ENCODE data around the gene TRMT13. TPM values are rescaled to one million over a fixed set of nuclear protein-coding genes. Genes with fewer than 3 reads are reported as not detected.
"Not testable (repeated sequence)": the region's sequence is repeated elsewhere in the genome, so short reads cannot be mapped to it uniquely, and the experiment has no call there.

Gene TRMT13
- total RNA-seq, 4 donors from 2014 or later, result 5.5 to 22.6 (median 10.6) TPM

- no peak for DNase-seq
- H3K27me3 ChIP-seq, result no peaks in the 10 kb centered on the region
- H3K4me1 ChIP-seq, result peaks cover 3 to 7% of the 10 kb centered on the region in 2 donors
- in situ Hi-C loops (cut with MboI; ENCODE audit: low sequenced_read_pairs in 4 of 4), result no loop called here
- no peaks in the 10 kb centered on the region for H3K36me3 ChIP-seq
- H3K27ac ChIP-seq, result no peak overlapping the region
- no peaks in the 10 kb centered on the region for H3K9me3 ChIP-seq
- TF ChIP-seq POLR2A (IDR thresholded peaks at IDR 0.05), result no peak
- TF ChIP-seq, protein P1, sequence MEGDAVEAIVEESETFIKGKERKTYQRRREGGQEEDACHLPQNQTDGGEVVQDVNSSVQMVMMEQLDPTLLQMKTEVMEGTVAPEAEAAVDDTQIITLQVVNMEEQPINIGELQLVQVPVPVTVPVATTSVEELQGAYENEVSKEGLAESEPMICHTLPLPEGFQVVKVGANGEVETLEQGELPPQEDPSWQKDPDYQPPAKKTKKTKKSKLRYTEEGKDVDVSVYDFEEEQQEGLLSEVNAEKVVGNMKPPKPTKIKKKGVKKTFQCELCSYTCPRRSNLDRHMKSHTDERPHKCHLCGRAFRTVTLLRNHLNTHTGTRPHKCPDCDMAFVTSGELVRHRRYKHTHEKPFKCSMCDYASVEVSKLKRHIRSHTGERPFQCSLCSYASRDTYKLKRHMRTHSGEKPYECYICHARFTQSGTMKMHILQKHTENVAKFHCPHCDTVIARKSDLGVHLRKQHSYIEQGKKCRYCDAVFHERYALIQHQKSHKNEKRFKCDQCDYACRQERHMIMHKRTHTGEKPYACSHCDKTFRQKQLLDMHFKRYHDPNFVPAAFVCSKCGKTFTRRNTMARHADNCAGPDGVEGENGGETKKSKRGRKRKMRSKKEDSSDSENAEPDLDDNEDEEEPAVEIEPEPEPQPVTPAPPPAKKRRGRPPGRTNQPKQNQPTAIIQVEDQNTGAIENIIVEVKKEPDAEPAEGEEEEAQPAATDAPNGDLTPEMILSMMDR (IDR thresholded peaks at IDR 0.05 in 4 of 5, conservative IDR thresholded peaks at IDR 0.05 in 1 of 5), result no peak
- no peak for ATAC-seq
- intact Hi-C loops (cut with DNase I; ENCODE audit: low total_unique reads), result no loop called here
- H3K4me3 ChIP-seq, result no peak overlapping the region
Measured at GRCh38 chr1:100183370-100183769, 50.4 kb downstream of the TRMT13 start.

- Histone ChIP-seq H3K27me3 (no peaks in the 10 kb centered on the region), H3K4me1 (peaks cover 9 to 14% of the 10 kb centered on the region in 2 donors), H3K27ac (no peak overlapping the region), H3K36me3 (no peaks in the 10 kb centered on the region), H3K9me3 (no peaks in the 10 kb centered on the region), H3K4me3 (no peak overlapping the region)
- DNase-seq (no peak), ATAC-seq (no peak)
- TF ChIP-seq, protein P1 (IDR thresholded peaks at IDR 0.05 in 4 of 5, conservative IDR thresholded peaks at IDR 0.05 in 1 of 5), result no peak
- TF ChIP-seq POLR2A (IDR thresholded peaks at IDR 0.05), result no peak
- in situ Hi-C loops (cut with MboI; ENCODE audit: low sequenced_read_pairs in 4 of 4), result no loop called here
- intact Hi-C loops (cut with DNase I; ENCODE audit: low total_unique reads), result no loop called here
Measured at GRCh38 chr1:100184536-100184935, 51.6 kb downstream of the TRMT13 start.

DNA sequence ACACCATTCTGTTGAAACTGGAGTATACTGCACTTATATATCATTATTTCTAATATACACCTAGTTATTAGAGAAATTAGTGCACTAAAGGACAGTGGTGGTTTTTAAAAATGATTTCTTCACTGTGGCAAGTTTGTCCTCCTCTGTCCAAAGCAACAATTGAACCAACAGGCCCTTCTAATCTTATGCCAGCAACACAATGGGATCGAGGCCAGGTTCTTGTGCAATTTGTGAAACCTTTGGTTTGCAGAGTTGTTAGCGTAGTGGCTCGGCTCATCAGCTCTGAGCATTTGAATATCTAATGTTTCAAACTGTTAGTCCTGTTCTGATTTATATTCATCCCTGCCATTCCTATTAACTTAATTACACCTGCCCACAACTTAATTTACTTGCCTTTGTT is 54.9 kb downstream of the TRMT13 start:
- TF ChIP-seq POLR2A (IDR thresholded peaks at IDR 0.05), result no peak
- TF ChIP-seq, protein P1 (IDR thresholded peaks at IDR 0.05 in 4 of 5, conservative IDR thresholded peaks at IDR 0.05 in 1 of 5), result no peak
- Histone ChIP-seq H3K27ac (peak overlapping the region; percentile 77 to 82 (median 80)), H3K27me3 (no peaks in the 10 kb centered on the region), H3K4me3 (peak overlapping the region in 2 of 4 donors; percentile 4 to 23), H3K9me3 (no peaks in the 10 kb centered on the region), H3K36me3 (no peaks in the 10 kb centered on the region), H3K4me1 (peaks cover 9 to 16% of the 10 kb centered on the region in 2 donors)
- ATAC-seq (peak; percentile 82 to 91), DNase-seq (peak; percentile 54 to 78)
- intact Hi-C loops (cut with DNase I; ENCODE audit: low total_unique reads) (no loop called here), in situ Hi-C loops (cut with MboI; ENCODE audit: low sequenced_read_pairs in 4 of 4) (no loop called here)

DNA sequence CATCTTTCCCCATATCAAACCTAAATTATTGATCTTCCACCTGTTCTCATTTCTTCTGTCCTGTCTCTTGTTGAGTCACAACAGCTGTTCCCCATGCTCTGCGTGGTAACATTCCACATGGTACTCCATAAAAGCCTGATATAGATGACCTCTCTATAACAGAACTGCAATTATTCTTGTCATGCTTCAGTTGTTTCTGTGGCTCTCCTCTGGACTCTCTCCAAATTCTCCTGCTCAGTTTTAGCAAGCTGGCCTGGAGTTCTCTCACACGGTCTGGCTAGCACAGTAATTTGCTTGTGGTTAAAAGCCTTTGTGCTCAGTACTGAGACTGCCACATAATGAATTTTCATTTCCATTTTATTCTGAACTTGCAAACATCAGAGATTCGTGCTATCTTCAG is 55.7 kb downstream of the TRMT13 start:
- Histone ChIP-seq H3K9me3 (no peaks in the 10 kb centered on the region), H3K4me1 (peaks cover 9 to 16% of the 10 kb centered on the region in 2 donors), H3K36me3 (no peaks in the 10 kb centered on the region), H3K27me3 (no peaks in the 10 kb centered on the region), H3K4me3 (peak overlapping the region; percentile 4 to 23 (median 18)), H3K27ac (peak overlapping the region; percentile 77 to 82 (median 80))
- in situ Hi-C loops (cut with MboI; ENCODE audit: low sequenced_read_pairs in 4 of 4), result no loop called here
- ATAC-seq (peak; percentile 83 to 88), DNase-seq (peak; percentile 15 to 44)
- TF ChIP-seq POLR2A (IDR thresholded peaks at IDR 0.05), result no peak
- TF ChIP-seq, protein P1 (IDR thresholded peaks at IDR 0.05 in 4 of 5, conservative IDR thresholded peaks at IDR 0.05 in 1 of 5), result no peak
- intact Hi-C loops (cut with DNase I; ENCODE audit: low total_unique reads), result no loop called here

GRCh38 chr1:100198596-100198995 is 65.6 kb downstream of the TRMT13 start:
- Histone ChIP-seq H3K4me1 (no peaks in the 10 kb centered on the region), H3K9me3 (no peaks in the 10 kb centered on the region), H3K27ac (no peak overlapping the region), H3K36me3 (peaks cover 0 to 31% of the 10 kb centered on the region in 2 donors), H3K4me3 (no peak overlapping the region), H3K27me3 (no peaks in the 10 kb centered on the region)
- intact Hi-C loops (cut with DNase I; ENCODE audit: low total_unique reads) (no loop called here), in situ Hi-C loops (cut with MboI; ENCODE audit: low sequenced_read_pairs in 4 of 4) (no loop called here)
- TF ChIP-seq POLR2A (IDR thresholded peaks at IDR 0.05), result no peak
- TF ChIP-seq, protein P1 (IDR thresholded peaks at IDR 0.05 in 4 of 5, conservative IDR thresholded peaks at IDR 0.05 in 1 of 5), result no peak
- DNase-seq, result no peak
- no peak for ATAC-seq

DNA sequence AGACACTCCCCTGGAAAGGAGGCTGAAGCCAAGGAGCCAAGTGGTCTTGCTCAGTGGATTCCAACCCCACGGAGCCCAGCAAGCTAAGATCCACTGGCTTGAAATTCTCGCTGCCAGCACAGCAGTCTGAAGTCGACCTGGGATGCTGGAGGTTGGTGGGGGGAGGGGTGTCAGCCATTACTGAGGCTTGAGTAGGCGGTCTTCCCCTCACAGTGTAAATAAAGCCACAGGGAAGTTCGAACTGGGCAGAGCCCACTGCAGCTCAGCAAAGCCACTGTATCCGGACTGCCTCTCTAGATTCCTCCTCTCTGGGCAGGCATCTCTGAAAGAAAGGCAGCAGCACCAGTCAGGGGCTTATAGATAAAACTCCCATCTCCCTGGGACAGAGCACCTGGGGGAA is 67.1 kb downstream of the TRMT13 start:
- H3K4me3 ChIP-seq; H3K4me1 ChIP-seq; H3K27ac ChIP-seq; DNase-seq; intact Hi-C loops (cut with DNase I; ENCODE audit: low total_unique reads); H3K9me3 ChIP-seq; ATAC-seq; H3K27me3 ChIP-seq; in situ Hi-C loops (cut with MboI; ENCODE audit: low sequenced_read_pairs in 4 of 4): not testable (repeated sequence)
- peaks cover 0 to 38% of the 10 kb centered on the region in 2 donors for H3K36me3 ChIP-seq

All from gastrocnemius medialis (tissue), 4 donors.